Rectal smooth muscle tissue (tissue), 1 donor: Measurements from ENCODE around the gene SLC6A4.
"Not testable (repeated sequence)": the region's sequence is repeated elsewhere in the genome, so short reads cannot be mapped to it uniquely, and the experiment has no call there.

Experiments
- H3K27ac ChIP-seq: one replicate; pipeline ENCODE4 v1.7.0; 2013; ENCODE audit warnings: low read depth, low read length, inconsistent platforms
- H3K27me3 ChIP-seq: one replicate; pipeline ENCODE4 v1.7.0; 2013; ENCODE audit warnings: low read length; ENCODE audit not compliant: control insufficient read depth, insufficient read depth
- H3K36me3 ChIP-seq: one replicate; pipeline ENCODE4 v1.7.0; 2013; ENCODE audit warnings: low read length; ENCODE audit not compliant: control insufficient read depth, insufficient read depth
- H3K4me1 ChIP-seq: one replicate; pipeline ENCODE4 v1.7.0; 2013; ENCODE audit warnings: low read length; ENCODE audit not compliant: control insufficient read depth, insufficient read depth
- H3K4me3 ChIP-seq: one replicate; pipeline ENCODE4 v1.7.0; 2013; ENCODE audit warnings: low read length
- H3K9ac ChIP-seq: one replicate; pipeline ENCODE4 v1.7.0; 2013; ENCODE audit warnings: low read length

The SLC6A4 gene

DNA sequence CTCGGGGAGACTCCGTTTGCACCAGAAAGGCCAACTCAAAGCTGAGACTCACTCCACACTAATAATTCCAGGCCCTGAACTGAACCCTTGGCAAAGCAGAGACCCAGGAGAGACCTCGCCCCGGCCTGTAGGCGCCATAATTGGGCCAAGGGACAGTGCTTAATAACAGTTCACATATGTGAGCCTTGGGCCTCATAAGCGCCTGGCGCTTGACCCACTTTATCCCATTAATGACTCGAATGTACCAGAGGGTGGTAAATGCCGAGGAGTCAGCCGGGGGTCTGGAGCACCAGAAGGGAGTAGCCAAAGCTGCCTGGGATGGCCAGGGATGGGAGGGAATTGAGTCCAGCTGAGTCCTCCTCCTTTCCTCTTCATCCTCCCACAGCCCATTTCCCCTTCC lies 24.6 kb downstream of the SLC6A4 start:
- Histone ChIP-seq H3K36me3 (no peaks in the 10 kb centered on the region), H3K4me3 (no peak overlapping the region), H3K27ac (no peak overlapping the region), H3K9ac (no peak overlapping the region), H3K27me3 (no peaks in the 10 kb centered on the region), H3K4me1 (no peaks in the 10 kb centered on the region)

DNA sequence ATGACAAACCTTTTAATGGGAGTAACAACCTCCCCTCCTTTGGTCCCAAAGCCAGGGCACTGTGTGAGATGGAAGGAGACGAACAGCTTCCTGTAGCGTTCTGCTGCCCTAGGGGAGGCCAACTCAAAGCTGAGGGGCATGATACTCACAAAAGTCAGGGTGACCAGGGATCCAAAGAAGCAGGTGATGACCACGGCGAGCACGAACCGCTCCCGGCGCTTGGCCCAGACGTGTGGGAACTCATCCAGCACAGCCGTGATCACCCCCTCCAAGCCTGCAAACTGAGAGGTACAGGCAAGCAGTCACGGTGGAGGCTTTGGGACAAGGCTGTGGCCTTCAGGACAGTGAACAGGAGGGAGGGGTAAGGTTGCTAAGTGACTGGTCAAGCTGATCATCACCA lies 25.1 kb downstream of the SLC6A4 start:
- Histone ChIP-seq H3K4me3 (no peak overlapping the region), H3K27ac (no peak overlapping the region), H3K4me1 (no peaks in the 10 kb centered on the region), H3K27me3 (no peaks in the 10 kb centered on the region), H3K36me3 (no peaks in the 10 kb centered on the region), H3K9ac (no peak overlapping the region)

DNA sequence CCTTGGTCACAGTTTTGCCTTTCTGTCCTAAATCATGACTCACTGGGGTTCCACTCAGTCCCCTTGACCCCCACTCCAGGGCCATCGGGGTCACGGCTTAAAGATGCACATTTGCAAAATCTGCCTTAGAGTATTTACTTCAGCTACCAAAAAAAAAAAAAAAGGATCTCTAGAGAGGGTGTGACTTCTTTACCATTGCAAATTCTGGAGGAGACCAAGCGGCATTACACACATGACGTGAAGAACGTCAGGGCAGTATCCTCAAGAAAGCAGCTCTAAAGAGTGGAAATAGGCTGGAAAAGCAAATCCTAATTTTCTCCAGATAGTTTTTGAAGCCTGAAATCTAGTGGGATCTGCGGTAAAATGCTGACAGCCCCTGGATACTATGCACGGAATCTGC lies 25.6 kb downstream of the SLC6A4 start:
- no peak overlapping the region for H3K27ac ChIP-seq
- H3K27me3 ChIP-seq: no peaks in the 10 kb centered on the region
- no peaks in the 10 kb centered on the region for H3K36me3 ChIP-seq
- no peak overlapping the region for H3K4me3 ChIP-seq
- H3K9ac ChIP-seq: no peak overlapping the region
- H3K4me1 ChIP-seq: no peaks in the 10 kb centered on the region

- no peaks in the 10 kb centered on the region for H3K4me1 ChIP-seq
- H3K27me3 ChIP-seq: no peaks in the 10 kb centered on the region
- no peak overlapping the region for H3K4me3 ChIP-seq
- no peaks in the 10 kb centered on the region for H3K36me3 ChIP-seq
- H3K27ac ChIP-seq: no peak overlapping the region
- H3K9ac ChIP-seq: no peak overlapping the region
Observed at GRCh38 chr17:30208214-30208613, 27.3 kb downstream of the SLC6A4 start.

- no peak overlapping the region for H3K27ac ChIP-seq
Observed at GRCh38 chr17:30207655-30208054, 27.8 kb downstream of the SLC6A4 start.

GRCh38 chr17:30203471-30203981 lies 32.0 kb downstream of the SLC6A4 start:
- Histone ChIP-seq H3K27me3 (no peaks in the 10 kb centered on the region), H3K36me3 (no peaks in the 10 kb centered on the region), H3K27ac (no peak overlapping the region), H3K4me1 (no peaks in the 10 kb centered on the region), H3K9ac (no peak overlapping the region), H3K4me3 (no peak overlapping the region)

More at GRCh38 chr17:30207655-30208054, 27.8 kb downstream of the SLC6A4 start:
- Histone ChIP-seq H3K4me3 (no peak overlapping the region), H3K4me1 (no peaks in the 10 kb centered on the region), H3K36me3 (no peaks in the 10 kb centered on the region), H3K9ac (no peak overlapping the region), H3K27me3 (no peaks in the 10 kb centered on the region)

- H3K27ac ChIP-seq, H3K9ac ChIP-seq, H3K4me1 ChIP-seq, H3K27me3 ChIP-seq, H3K4me3 ChIP-seq, H3K36me3 ChIP-seq: not testable (repeated sequence)
Observed at GRCh38 chr17:30200656-30201055, 34.8 kb downstream of the SLC6A4 start.

- no peak overlapping the region for H3K4me3 ChIP-seq
- no peaks in the 10 kb centered on the region for H3K27me3 ChIP-seq
- H3K27ac ChIP-seq: no peak overlapping the region
- H3K36me3 ChIP-seq: no peaks in the 10 kb centered on the region
- H3K4me1 ChIP-seq: no peaks in the 10 kb centered on the region
- no peak overlapping the region for H3K9ac ChIP-seq
Observed at GRCh38 chr17:30200106-30200505, 35.4 kb downstream of the SLC6A4 start.

DNA sequence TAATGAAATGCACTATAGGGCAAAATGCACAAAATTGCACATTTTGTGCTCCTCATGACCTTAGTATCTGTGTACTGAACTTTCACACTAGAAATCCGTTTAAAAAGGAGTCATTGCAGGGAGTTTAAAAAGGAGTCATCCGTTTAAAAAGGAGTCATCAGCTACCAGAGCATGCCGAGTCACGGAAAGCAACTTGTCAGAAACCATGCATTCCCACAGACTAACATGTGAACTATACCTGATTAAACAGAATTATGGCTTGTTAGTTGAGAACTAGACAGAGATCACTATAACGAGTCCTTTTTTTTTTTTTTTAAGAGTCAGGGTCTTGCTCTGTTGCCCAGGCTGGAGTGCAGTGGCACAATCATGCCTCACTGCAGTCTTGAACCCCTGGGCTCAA lies 35.9 kb downstream of the SLC6A4 start:
- Histone ChIP-seq H3K4me1 (no peaks in the 10 kb centered on the region), H3K27me3 (no peaks in the 10 kb centered on the region), H3K27ac (no peak overlapping the region), H3K4me3 (no peak overlapping the region), H3K9ac (no peak overlapping the region), H3K36me3 (no peaks in the 10 kb centered on the region)

GRCh38 chr17:30197416-30197815 lies 38.1 kb downstream of the SLC6A4 start:
- H3K4me3 ChIP-seq: no peak overlapping the region
- H3K27ac ChIP-seq: no peak overlapping the region
- no peak overlapping the region for H3K9ac ChIP-seq
- H3K4me1 ChIP-seq: no peaks in the 10 kb centered on the region
- no peaks in the 10 kb centered on the region for H3K36me3 ChIP-seq
- H3K27me3 ChIP-seq: no peaks in the 10 kb centered on the region

- Histone ChIP-seq H3K27ac (no peak overlapping the region), H3K4me3 (no peak overlapping the region), H3K36me3 (no peaks in the 10 kb centered on the region), H3K4me1 (no peaks in the 10 kb centered on the region), H3K9ac (no peak overlapping the region), H3K27me3 (no peaks in the 10 kb centered on the region)
Observed at GRCh38 chr17:30196504-30196903, 39.0 kb downstream of the SLC6A4 start.

- H3K9ac ChIP-seq: no peak overlapping the region
- H3K36me3 ChIP-seq: no peaks in the 10 kb centered on the region
- H3K27ac ChIP-seq: no peak overlapping the region
- H3K27me3 ChIP-seq: no peaks in the 10 kb centered on the region
- H3K4me3 ChIP-seq: no peak overlapping the region
- H3K4me1 ChIP-seq: no peaks in the 10 kb centered on the region
Observed at GRCh38 chr17:30191072-30191471, 44.4 kb downstream of the SLC6A4 start.

DNA sequence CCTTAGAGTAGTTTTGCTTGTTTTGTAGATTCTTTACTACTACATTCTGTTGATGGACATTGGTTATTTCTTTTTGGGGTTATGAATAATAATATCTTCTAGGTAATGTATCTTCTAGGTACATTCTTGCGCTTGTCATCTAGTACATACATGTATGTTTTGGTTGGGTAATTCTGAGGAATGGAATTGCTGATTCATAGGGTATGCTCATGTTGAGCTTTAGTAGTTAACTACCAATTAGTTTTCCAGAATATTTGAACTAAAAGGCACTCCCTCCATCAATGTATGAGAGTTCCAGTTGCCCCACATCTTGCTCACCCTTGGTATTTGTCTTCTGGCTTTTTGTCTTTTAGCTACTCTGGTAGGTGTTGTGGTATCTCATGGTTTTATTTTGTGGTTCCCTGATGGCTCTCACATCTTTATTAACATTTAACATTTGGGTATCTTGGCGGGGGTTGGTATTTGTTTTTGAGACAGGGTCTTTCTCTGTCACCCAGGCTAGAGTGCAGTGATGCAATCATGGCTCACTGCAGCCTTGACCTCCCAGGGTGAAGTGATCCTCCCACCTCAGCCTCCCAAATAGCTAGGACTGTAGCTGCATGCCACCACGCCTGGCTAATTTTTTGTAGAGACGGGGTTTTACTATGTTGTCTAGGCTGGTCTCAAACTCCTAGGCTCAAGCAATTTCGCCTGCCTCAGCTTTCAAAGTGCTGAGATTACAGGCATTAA lies 47.1 kb downstream of the SLC6A4 start:
- H3K27me3 ChIP-seq: no peaks in the 10 kb centered on the region
- peaks cover 8% of the 10 kb centered on the region for H3K36me3 ChIP-seq
- H3K4me1 ChIP-seq: no peaks in the 10 kb centered on the region
- H3K4me3 ChIP-seq: no peak overlapping the region
- no peak overlapping the region for H3K27ac ChIP-seq
- H3K9ac ChIP-seq: no peak overlapping the region
